PC-9 (cell line): Measurements from ENCODE around the gene MRM1. TPM values are rescaled to one million over a fixed set of nuclear protein-coding genes. Genes with fewer than 3 reads are reported as not detected.

Source experiments
- BruUV-seq: library from RNA; stranded (reverse); fragments of 400-500 nt; replicated peaks from 2 replicates; lab custom pipeline; 2021; lab: Mats Ljungman, UMichigan
- CTCF ChIA-PET: fragments of 300-600 bp; sonication (Branson Sonifier 250); formaldehyde crosslinking; loops from one replicate; lab custom pipeline; 2022; ENCODE audit warnings: antibody characterized with exemption; lab: Charles Lee
- POLR2A ChIA-PET: fragments of 300-600 bp; sonication (Branson Sonifier 250); formaldehyde crosslinking; loops from one replicate; lab custom pipeline; 2022; ENCODE audit warnings: antibody characterized with exemption; ENCODE audit not compliant: unreplicated experiment; lab: Charles Lee
- DNase-seq, 2 experiments: peaks; one replicate each; pipeline versions ENCODE4 v3.0.0 to v3.0.0-alpha.2; 2015 to 2022; ENCODE audit warnings: mixed read lengths in 1 of 2
- H2AFZ ChIP-seq: fragments of 200-600 bp; sonication (generic); 2 replicates; pipeline ENCODE4 v1.8.1; 2017; ENCODE audit warnings: antibody characterized with exemption
- H3F3A ChIP-seq: fragments of 200-600 bp; sonication (generic); 2 replicates; pipeline ENCODE4 v1.8.1; 2017; ENCODE audit warnings: antibody characterized with exemption, mild to moderate bottlenecking, low read depth; ENCODE audit not compliant: insufficient read depth
- H3K27ac ChIP-seq: fragments of 200-600 bp; sonication (generic); 2 replicates; pipeline ENCODE4 v1.6.1; 2016; ENCODE audit warnings: mixed run types
- H3K27me3 ChIP-seq: fragments of 200-600 bp; sonication (generic); 2 replicates; pipeline ENCODE4 v1.6.1; 2016; ENCODE audit warnings: low read depth, mixed run types; ENCODE audit not compliant: insufficient read depth
- H3K36me3 ChIP-seq: fragments of 200-600 bp; sonication (generic); 2 replicates; pipeline ENCODE4 v1.6.1; 2016; ENCODE audit warnings: low read depth, mixed run types
- H3K4me1 ChIP-seq: fragments of 200-600 bp; sonication (generic); replicated peaks from 2 replicates; pipeline ENCODE4 v1.6.1; 2016; ENCODE audit warnings: mixed run types; ENCODE audit not compliant: insufficient read depth
- H3K4me2 ChIP-seq: fragments of 200-600 bp; sonication (generic); 2 replicates; pipeline ENCODE4 v1.6.1; 2017; ENCODE audit warnings: mixed run types
- H3K4me3 ChIP-seq: fragments of 200-600 bp; sonication (generic); 2 replicates; pipeline ENCODE4 v1.6.1; 2016; ENCODE audit warnings: mixed run types
- H3K79me2 ChIP-seq: fragments of 200-600 bp; sonication (generic); 2 replicates; pipeline ENCODE4 v1.6.1; 2017; ENCODE audit warnings: low read depth, mixed run types
- H3K9me2 ChIP-seq: fragments of 200-600 bp; sonication (generic); 2 replicates; pipeline ENCODE4 v1.8.1; 2017; ENCODE audit warnings: mild to moderate bottlenecking; ENCODE audit not compliant: insufficient read depth
- H3K9me3 ChIP-seq: fragments of 200-600 bp; sonication (generic); 2 replicates; pipeline ENCODE4 v1.8.1; 2016; ENCODE audit warnings: low read depth; ENCODE audit not compliant: insufficient read depth
- H4K20me1 ChIP-seq: fragments of 200-600 bp; sonication (generic); 2 replicates; pipeline ENCODE4 v1.8.1; 2017; ENCODE audit not compliant: insufficient read depth
- EZH2 ChIP-seq: fragments of 200-600 bp; sonication (generic); IDR thresholded peaks from 2 replicates; pipeline ENCODE4 v1.8.0; 2017; ENCODE audit warnings: antibody characterized with exemption, low read depth
- intact Hi-C: fragments of 100-400 bp; cut with micrococcal nuclease; formaldehyde crosslinking; loops from one replicate; pipeline ENCODE4 v1.10.0; 2022; ENCODE audit not compliant: unreplicated experiment
- total RNA-seq: library from RNA; stranded (reverse); gene quantifications from 2 replicates; pipeline ENCODE4 v1.2.3, GENCODE V29; 2021
- TF ChIP-seq, protein P1 (sequence below): fragments of 200-600 bp; sonication (generic); conservative IDR thresholded peaks from 2 replicates; pipeline ENCODE4 v1.6.1; 2017; ENCODE audit warnings: mixed run types, antibody characterized with exemption, mild to moderate bottlenecking, moderate library complexity

Gene MRM1
- total RNA-seq, 1 experiment from 2014 or later: 9.6 TPM

DNA sequence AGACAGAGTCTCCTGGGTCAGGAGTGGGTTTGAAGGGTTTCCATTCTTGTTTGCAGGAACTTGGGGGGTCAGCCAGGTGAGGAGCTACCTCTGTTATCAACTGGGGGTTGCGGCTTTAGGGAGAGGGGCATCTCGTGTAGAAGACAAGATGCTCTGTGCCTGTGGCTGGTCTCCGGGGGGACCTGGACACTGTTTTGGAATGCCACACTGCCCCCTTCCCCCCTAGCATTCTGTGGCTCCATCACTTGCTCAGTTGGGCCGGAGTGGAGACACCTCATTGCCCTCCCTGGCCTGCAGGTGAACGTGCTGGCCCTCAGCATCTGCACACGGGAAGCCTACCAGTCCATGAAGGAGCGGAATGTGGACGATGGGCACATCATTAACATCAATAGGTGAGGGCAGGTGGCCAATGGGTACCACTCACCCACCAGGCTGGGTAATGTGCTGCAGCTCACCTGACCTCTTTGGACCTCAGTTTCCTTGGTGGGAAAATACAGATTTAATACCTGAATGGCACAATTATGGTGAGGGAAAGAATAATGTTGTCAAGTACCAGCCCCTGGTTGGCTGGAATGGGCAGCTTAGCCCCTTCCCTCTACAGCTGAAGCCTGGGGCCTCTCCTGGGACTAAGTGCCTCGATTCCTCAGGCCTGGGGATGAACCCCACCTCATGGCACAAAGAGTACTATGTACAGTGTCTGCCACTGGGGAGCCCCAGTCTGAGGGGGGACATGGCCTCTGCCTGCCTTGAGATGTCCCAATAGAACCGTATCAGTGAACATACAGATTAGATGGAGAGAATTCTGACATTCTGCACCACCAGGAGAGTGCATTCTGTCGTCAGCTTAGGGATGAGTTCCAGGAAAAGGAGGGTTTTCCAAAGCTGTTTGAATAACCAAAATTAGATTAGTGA, 3.3 kb upstream of the MRM1 start:
- DNase-seq: no peak
- BruUV-seq: no TSS peak
- Histone ChIP-seq H3K9me2 (no peaks in the 10 kb centered on the region), H3K79me2 (peaks cover 18% of the 10 kb centered on the region), H3K36me3 (no peaks in the 10 kb centered on the region), H3K4me1 (peaks cover 20% of the 10 kb centered on the region), H3K27me3 (no peaks in the 10 kb centered on the region), H3K9me3 (no peaks in the 10 kb centered on the region), H3K4me3 (no peak overlapping the region), H3F3A (peaks cover 5% of the 10 kb centered on the region; the same call in 1 of the 2 replicates), H4K20me1 (no peaks in the 10 kb centered on the region), H2AFZ (no peak overlapping the region), H3K4me2 (no peak overlapping the region), H3K27ac (no peak overlapping the region)
- ChIA-PET POLR2A (no interaction called here), CTCF (no interaction called here)
- intact Hi-C loops: no loop called here
- TF ChIP-seq EZH2: no peak
- TF ChIP-seq, protein P1, sequence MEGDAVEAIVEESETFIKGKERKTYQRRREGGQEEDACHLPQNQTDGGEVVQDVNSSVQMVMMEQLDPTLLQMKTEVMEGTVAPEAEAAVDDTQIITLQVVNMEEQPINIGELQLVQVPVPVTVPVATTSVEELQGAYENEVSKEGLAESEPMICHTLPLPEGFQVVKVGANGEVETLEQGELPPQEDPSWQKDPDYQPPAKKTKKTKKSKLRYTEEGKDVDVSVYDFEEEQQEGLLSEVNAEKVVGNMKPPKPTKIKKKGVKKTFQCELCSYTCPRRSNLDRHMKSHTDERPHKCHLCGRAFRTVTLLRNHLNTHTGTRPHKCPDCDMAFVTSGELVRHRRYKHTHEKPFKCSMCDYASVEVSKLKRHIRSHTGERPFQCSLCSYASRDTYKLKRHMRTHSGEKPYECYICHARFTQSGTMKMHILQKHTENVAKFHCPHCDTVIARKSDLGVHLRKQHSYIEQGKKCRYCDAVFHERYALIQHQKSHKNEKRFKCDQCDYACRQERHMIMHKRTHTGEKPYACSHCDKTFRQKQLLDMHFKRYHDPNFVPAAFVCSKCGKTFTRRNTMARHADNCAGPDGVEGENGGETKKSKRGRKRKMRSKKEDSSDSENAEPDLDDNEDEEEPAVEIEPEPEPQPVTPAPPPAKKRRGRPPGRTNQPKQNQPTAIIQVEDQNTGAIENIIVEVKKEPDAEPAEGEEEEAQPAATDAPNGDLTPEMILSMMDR: no peak

DNA sequence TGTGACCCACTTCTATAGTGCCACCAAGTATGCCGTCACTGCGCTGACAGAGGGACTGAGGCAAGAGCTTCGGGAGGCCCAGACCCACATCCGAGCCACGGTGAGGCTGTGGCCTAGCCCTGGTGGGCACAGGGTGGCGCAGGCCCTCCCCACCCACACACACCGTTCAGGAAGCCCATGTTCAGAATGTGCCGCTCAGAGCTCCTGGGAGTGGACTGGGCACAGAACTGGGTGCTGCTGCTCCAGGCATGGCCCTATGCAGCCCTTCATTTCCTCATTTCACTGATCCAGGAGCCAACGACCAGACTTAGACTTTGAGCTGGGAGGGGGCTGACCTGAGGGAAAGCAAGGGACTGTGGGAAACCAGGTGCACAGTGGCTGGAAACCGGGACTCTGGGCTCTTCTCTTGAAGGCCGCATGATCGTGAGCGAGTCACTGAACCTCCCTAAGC, 2.4 kb upstream of the MRM1 start:
- peaks cover 5% of the 10 kb centered on the region; the same call in 1 of the 2 replicates for H3F3A ChIP-seq
- no peak overlapping the region for H3K4me2 ChIP-seq
- H3K27me3 ChIP-seq: no peaks in the 10 kb centered on the region
- DNase-seq: no peak
- BruUV-seq: no TSS peak
- H3K4me3 ChIP-seq: no peak overlapping the region
- intact Hi-C loops: no loop called here
- H3K79me2 ChIP-seq: peaks cover 24% of the 10 kb centered on the region
- no peaks in the 10 kb centered on the region for H3K9me3 ChIP-seq
- ChIA-PET POLR2A (no interaction called here), CTCF (no interaction called here)
- H3K36me3 ChIP-seq: no peaks in the 10 kb centered on the region
- no peaks in the 10 kb centered on the region for H3K9me2 ChIP-seq
- no peak for TF ChIP-seq EZH2
- TF ChIP-seq, protein P1: no peak
- no peaks in the 10 kb centered on the region for H4K20me1 ChIP-seq
- no peak overlapping the region for H2AFZ ChIP-seq
- H3K4me1 ChIP-seq: peaks cover 11% of the 10 kb centered on the region; the same call in 1 of the 2 replicates
- H3K27ac ChIP-seq: no peak overlapping the region

DNA sequence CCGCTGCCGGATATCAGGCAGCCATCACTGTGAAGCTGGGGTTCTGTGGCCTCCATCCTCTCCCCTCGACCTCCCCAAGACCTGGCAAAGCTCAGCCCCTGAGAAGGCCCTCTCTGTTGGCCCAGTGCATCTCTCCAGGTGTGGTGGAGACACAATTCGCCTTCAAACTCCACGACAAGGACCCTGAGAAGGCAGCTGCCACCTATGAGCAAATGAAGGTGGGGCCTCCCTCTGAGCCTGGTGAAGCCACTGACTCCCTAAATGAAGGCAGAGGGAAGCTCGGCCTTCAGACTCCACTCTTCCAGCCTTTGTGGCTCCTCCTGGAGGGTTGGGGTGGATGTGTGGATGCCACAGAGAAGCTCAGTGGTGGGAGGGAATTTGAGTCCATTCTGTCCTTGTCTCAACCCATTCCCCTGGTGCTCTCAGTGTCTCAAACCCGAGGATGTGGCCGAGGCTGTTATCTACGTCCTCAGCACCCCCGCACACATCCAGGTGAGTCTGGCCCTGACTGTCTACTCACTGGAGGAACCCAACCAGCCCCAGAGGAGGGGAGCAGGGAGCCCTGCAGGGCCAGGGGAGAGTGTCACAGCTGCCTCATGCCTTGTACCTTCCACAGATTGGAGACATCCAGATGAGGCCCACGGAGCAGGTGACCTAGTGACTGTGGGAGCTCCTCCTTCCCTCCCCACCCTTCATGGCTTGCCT, 1.7 kb upstream of the MRM1 start:
- Histone ChIP-seq H3K4me1 (peaks cover 8% of the 10 kb centered on the region; the same call in 1 of the 2 replicates), H3K4me2 (no peak overlapping the region), H3K79me2 (peaks cover 31% of the 10 kb centered on the region), H3K9me2 (no peaks in the 10 kb centered on the region), H3K4me3 (no peak overlapping the region), H2AFZ (no peak overlapping the region), H4K20me1 (peaks cover 2% of the 10 kb centered on the region; the same call in 1 of the 2 replicates), H3K27me3 (no peaks in the 10 kb centered on the region), H3K27ac (no peak overlapping the region), H3F3A (peaks cover 5% of the 10 kb centered on the region; the same call in 1 of the 2 replicates), H3K9me3 (no peaks in the 10 kb centered on the region), H3K36me3 (no peaks in the 10 kb centered on the region)
- intact Hi-C loops: loop anchor here (5.0 kb wide), 2 partner anchors 758 to 973 kb away; no protein-coding TSS in a partner anchor
- no TSS peak for BruUV-seq
- TF ChIP-seq EZH2: no peak
- TF ChIP-seq, protein P1: no peak
- CTCF ChIA-PET: no interaction called here
- POLR2A ChIA-PET: no interaction called here
- DNase-seq: no peak
